OCI-LY1 (cell line): ENCODE results near the gene PC.

ENCODE experiments used
- EZH2 ChIP-seq: fragments of 200-600 bp; sonication (generic), shearing (Covaris generic); IDR thresholded peaks from 2 replicates; pipeline ENCODE4 v1.8.0; 2017; ENCODE audit warnings: borderline replicate concordance, mixed run types, mild to moderate bottlenecking, antibody characterized with exemption, low read length, moderate library complexity, mixed read lengths
- TF ChIP-seq, protein P1 (sequence below): fragments of 200-600 bp; sonication (generic), shearing (Covaris generic); IDR thresholded peaks from 2 replicates; pipeline ENCODE4 v1.5.1; 2017; ENCODE audit warnings: mild to moderate bottlenecking, antibody characterized with exemption, low read length, moderate library complexity, mixed read lengths

DNA sequence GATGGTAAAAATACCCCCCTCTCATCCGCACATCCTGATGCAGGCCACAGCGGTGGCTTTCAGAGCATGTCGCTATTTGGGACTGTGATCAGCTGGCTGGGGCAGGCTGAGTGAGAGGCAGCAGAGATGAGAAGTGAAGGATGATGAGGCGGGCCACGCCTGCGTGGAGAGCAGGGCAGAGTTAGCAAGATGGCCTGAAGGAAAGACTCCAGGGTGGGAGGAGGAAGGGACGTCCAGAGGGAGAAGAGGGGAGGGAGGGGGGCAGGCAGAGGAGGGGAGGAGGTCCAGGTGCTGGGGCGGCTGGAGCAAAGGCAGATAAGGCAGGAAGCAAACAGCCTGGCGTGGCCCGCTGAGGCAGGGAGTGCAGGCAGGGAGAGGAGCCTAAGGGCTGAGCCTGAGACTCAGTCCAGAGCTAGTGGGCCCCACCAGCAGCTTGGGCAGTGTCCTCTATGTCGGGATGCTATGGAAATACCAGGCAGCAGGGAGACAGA lies 72.2 kb downstream of the PC start:
- TF ChIP-seq, protein P1, sequence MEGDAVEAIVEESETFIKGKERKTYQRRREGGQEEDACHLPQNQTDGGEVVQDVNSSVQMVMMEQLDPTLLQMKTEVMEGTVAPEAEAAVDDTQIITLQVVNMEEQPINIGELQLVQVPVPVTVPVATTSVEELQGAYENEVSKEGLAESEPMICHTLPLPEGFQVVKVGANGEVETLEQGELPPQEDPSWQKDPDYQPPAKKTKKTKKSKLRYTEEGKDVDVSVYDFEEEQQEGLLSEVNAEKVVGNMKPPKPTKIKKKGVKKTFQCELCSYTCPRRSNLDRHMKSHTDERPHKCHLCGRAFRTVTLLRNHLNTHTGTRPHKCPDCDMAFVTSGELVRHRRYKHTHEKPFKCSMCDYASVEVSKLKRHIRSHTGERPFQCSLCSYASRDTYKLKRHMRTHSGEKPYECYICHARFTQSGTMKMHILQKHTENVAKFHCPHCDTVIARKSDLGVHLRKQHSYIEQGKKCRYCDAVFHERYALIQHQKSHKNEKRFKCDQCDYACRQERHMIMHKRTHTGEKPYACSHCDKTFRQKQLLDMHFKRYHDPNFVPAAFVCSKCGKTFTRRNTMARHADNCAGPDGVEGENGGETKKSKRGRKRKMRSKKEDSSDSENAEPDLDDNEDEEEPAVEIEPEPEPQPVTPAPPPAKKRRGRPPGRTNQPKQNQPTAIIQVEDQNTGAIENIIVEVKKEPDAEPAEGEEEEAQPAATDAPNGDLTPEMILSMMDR = no peak
- no peak for TF ChIP-seq EZH2
